SKM-1 treated with dmso at 0.1 percent for 144 hours (cell line): ENCODE results near the gene PAX2.

Experiments used
- DNase-seq: peaks from one replicate; lab custom pipeline; 2025; ENCODE audit not compliant: unreplicated experiment; lab: John Stamatoyannopoulos, UW

Gene PAX2

GRCh38 chr10:100750291-100751210 lies 5.2 kb downstream of the PAX2 start:
- DNase-seq: no peak

- DNase-seq: no peak
These were observed 6.0 kb downstream of the PAX2 start for GRCh38 chr10:100751211-100751933.

GRCh38 chr10:100755821-100756220 lies 10.4 kb downstream of the PAX2 start:
- no peak for DNase-seq

GRCh38 chr10:100759331-100759730 lies 13.9 kb downstream of the PAX2 start:
- no peak for DNase-seq

GRCh38 chr10:100760726-100761125 lies 15.3 kb downstream of the PAX2 start:
- DNase-seq: no peak

GRCh38 chr10:100761191-100761590 lies 15.8 kb downstream of the PAX2 start:
- no peak for DNase-seq

- DNase-seq: no peak
These were observed 17.8 kb downstream of the PAX2 start for GRCh38 chr10:100763043-100763747.

GRCh38 chr10:100766693-100767421 lies 21.5 kb downstream of the PAX2 start:
- DNase-seq: no peak

- DNase-seq: no peak
These were observed 22.0 kb downstream of the PAX2 start for GRCh38 chr10:100767422-100767775.

- no peak for DNase-seq
These were observed 24.1 kb downstream of the PAX2 start for GRCh38 chr10:100769481-100769880.

GRCh38 chr10:100773646-100774045 lies 28.3 kb downstream of the PAX2 start:
- no peak for DNase-seq

GRCh38 chr10:100774223-100774622 lies 28.8 kb downstream of the PAX2 start:
- no peak for DNase-seq

GRCh38 chr10:100774876-100775275 lies 29.5 kb downstream of the PAX2 start:
- no peak for DNase-seq

GRCh38 chr10:100775386-100775785 lies 30.0 kb downstream of the PAX2 start:
- no peak for DNase-seq

GRCh38 chr10:100775871-100776270 lies 30.5 kb downstream of the PAX2 start:
- no peak for DNase-seq

- no peak for DNase-seq
These were observed 31.3 kb downstream of the PAX2 start for GRCh38 chr10:100776671-100777070.

- DNase-seq: no peak
These were observed 33.9 kb downstream of the PAX2 start for GRCh38 chr10:100779329-100779728.

- DNase-seq: no peak
These were observed 34.9 kb downstream of the PAX2 start for GRCh38 chr10:100780324-100780723.

GRCh38 chr10:100781145-100781665 lies 35.8 kb downstream of the PAX2 start:
- no peak for DNase-seq

- DNase-seq: no peak
These were observed 37.3 kb downstream of the PAX2 start for GRCh38 chr10:100782461-100783244.
